PC-9 (cell line): ENCODE results near the gene NEO1.

Experiments
- CTCF ChIP-seq: fragments of 200-600 bp; sonication (generic); conservative IDR thresholded peaks from 2 replicates; pipeline ENCODE4 v1.6.1; 2017; ENCODE audit warnings: mixed run types, antibody characterized with exemption, mild to moderate bottlenecking, moderate library complexity
- EZH2 ChIP-seq: fragments of 200-600 bp; sonication (generic); IDR thresholded peaks from 2 replicates; pipeline ENCODE4 v1.8.0; 2017; ENCODE audit warnings: antibody characterized with exemption, low read depth

GRCh38 chr15:73296609-73297353 lies 244.5 kb downstream of the NEO1 start:
- no peak for TF ChIP-seq CTCF
- no peak for TF ChIP-seq EZH2
